GM19452 (cell line): Measurements from ENCODE around the gene PERM1.
"Not testable (repeated sequence)": the region's sequence is repeated elsewhere in the genome, so short reads cannot be mapped to it uniquely, and the experiment has no call there.

ENCODE experiments used
- ATAC-seq: cut with Tn5 transposase; IDR thresholded peaks from one replicate; pipeline ENCODE4 v1.9.1; 2021; ENCODE audit not compliant: unreplicated experiment

Gene PERM1

DNA sequence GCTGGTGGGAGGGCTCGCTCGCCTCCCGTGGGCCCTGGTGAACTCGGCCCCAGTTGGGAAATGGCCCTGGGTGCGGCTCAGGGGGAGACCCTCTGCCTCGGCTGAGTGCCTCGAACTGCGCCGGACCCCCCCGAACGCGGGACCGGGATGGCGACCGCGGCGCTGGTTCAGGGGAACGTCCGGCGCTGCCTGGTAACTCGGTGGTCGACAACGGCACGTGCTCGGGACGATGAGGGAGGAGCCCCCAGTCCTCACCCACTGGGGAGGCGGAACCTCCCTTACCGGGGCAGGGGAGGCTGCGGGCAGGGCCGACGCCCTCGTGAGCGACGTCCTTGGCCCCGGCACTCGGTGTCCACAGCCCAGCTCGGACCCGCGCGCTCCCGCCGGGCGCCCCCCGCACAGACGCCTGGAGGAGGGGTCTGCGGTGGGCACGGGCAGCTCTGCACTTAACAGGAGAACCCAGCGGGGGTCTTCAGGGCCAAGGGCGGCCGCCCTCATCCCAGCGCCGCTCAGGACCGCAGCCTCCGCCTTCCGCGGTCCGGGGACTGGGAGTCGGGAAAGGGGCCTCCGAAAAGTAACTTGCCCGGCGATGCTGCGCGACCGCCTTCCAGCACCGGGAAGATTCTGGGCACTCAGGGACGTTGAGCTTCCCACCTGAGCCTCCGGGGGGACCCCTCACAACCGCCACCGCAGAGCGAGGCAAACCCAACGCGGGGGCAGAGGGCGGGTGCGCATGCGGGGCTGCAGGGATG, 16.3 kb upstream of the PERM1 start:
- no peak for ATAC-seq

DNA sequence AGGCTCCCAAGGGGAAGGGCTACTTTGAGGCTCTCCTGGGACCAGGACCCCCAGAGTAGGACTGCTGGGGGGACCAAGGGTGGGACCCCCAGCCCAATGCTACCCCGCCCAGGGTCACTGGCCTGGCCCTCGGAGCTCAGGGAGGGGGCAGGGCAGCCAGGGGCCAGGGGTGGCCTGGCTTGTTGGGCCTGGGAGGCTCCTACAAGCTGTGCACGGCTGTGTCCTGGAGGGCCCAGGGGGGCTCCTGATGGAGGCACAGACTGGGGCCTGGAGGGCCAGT, 15.8 kb upstream of the PERM1 start:
- no peak for ATAC-seq

DNA sequence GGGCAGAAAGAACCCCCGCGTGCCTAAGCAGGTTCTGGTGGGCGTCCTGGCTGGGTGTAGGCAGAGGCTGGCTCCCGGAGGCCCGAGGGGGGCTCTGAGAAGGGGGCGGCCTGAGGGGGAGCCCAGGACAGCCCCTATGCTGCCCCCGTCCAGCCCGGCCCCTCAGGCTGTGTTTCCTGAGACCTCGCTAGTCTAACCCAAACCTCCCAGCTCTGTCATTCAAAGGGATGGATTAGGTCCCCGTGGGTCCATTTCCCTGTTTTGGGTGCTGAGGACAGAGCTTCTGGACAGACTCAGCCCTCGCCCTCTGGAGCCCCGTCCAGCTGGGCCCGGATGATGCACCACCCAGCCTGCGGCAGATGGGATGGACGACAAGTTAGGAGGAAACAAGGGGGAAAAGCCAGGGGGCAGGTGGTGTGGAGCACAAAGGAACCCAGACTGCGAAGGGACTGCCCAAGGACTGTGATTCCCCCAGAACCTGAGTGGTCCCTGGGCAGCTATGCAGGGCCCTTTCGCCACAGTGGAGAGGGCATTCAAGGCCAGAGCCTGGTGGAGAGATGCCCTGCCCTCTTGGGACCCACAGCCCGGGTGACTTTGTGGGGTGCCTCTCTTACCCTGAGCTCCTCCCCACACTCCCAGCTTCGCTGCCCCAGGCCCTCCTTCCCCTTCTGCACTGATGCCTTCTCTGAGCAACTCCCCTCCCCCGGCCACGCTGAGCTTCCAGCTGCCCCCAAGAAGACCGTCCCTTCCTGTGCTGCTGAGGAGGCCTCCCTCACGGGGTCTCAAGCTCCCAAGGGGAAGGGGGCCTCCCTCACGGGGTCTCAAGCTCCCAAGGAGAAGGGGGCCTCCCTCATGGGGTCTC, 15.2 kb upstream of the PERM1 start:
- no peak for ATAC-seq

DNA sequence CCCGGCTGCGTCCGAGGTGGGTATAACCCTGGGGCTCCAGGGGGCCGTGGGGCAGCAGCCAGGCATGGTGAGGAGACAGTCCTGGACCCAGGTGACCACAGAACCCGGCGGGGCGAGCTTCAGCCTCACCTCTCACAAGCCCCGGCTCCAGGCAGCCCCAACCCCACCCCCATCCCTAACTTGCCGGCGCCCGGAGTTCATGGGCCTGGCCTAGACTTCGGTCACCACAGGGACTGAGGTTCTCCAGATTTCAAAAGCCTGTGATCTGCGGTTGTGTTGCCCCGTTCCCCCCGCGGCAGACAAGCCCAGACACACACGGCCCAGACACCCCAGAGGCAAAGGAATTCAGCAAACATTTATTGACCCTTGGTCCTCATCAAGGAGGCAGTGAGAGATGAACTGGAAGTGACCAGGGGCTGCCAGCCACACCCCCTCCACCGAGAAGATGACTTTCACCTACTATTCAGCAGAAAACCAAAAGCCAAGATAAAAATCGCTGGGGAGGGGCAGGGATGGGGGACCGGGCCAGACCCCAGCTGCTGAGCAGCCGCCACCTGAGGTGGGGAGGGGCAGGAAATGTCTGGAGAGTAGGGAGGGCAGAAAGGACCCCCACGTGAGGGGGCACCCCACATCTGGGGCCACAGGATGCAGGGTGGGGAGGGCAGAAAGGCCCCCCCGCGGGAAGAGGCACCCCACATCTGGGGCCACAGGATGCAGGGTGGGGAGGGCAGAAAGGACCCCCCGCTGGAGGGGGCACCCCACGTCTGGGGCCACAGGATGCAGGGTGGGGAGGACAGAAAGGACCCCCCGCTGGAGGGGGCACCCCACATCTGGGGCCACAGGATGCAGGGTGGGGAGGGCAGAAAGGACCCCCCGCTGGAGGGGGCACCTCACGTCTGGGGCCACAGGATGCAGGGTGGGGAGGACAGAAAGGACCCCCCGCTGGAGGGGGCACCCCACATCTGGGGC, 14.1 kb upstream of the PERM1 start:
- ATAC-seq = no peak

DNA sequence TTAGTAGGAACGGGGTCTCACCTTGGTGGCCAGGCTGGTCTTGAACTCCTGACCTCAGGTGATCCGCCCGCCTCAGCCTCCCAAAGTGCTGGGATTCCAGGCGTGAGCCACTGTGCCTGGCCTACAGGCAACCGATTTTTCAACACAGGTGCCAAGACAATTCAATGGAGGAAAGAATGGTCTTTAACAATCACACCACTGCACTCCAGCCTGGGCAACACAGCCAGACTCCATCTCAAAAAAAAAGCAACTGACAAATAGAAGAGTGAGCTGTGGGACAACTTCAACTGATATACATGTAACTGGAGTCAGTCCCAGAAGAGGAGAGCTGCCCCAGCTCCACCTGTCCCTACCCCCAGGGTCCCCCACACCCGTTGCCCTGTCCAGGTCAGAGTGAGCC, 12.7 kb upstream of the PERM1 start:
- not testable (repeated sequence) for ATAC-seq

DNA sequence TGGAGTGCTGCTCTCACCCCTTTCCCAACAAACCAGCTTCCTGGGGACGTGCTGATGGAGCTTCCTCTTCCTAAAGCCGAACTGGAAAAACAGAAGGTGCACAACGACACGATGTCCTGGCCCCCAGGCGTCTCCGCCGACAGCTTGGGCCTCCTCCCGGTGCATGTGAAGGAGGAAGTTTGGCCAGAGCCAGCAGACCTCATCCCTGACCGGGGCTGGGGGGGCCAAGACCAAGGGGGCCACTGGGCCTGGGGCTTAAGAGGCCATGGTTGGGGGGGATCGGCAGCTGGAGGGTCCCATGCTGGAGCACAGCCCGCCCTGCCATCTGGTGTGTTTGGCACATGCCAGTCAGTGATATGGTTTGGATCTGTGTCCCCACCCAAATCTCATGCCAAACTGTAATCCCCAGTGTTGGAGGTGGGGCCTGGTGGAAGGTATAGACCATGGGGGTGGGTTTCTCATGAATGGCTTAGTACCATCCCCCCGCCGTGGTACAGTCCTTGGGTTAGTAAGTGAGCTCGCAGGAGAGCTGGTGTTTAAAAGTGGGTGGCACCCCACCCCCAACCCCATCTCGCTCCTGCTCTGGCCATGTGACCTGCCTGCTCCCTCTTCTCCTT, 11.6 kb upstream of the PERM1 start:
- no peak for ATAC-seq

DNA sequence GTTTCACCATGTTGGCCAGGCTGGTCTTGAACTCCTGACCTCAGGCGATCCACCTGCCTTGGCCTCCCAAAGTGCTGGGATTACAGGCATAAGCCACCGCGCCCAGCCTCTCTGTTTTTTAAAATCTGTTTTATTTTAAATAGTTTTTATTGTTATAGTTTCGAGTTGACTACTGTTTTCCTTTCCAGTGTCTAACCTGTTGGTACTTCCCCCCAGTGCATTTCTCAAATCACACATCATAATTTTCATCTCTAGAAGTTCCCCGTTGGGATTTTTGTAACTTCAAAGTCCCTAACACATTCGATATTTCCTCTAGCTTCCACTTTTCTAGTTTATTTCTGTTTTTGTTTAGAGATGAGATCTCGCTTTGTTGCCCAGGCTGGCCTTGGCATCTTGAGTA, 10.5 kb upstream of the PERM1 start:
- no peak for ATAC-seq

DNA sequence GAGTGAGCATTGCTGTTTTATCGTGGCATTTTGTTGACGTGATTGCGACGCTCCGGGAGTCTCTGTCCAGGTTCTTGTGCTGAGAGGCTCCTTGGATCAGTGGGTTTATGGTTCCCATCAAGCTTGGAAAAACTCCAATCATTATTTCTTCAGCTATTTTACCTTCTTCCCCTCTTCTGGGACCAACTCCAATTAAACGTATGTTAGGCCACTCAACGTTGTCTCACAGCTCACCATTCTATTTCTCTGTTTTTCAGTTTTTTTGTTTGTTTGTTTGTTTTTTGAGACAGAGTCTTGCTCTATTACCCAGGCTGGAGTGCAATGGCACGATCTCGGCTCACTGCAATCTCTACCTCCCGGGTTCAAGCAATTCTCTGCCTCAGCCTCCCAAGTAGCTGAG, 10.0 kb upstream of the PERM1 start:
- ATAC-seq = no peak

DNA sequence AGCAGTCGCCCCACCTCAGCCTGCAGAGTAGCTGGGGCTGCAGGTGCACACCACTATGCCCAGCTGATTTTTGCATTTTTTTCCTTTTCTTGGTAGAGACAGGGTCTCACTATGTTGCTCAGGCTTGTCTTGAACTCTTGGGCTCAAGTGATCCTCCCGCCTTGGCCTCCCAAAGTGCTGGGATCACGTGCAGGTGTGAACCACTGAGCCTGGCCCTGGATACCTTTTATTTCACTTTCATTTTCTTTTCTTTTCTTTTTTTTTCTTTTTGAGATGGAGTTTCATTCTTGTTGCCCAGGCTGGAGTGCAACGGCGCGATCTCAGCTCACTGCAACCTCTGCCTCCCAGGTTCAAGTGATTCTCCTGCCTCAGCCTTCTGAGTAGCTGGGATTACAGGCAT, 9.4 kb upstream of the PERM1 start:
- not testable (repeated sequence) for ATAC-seq

DNA sequence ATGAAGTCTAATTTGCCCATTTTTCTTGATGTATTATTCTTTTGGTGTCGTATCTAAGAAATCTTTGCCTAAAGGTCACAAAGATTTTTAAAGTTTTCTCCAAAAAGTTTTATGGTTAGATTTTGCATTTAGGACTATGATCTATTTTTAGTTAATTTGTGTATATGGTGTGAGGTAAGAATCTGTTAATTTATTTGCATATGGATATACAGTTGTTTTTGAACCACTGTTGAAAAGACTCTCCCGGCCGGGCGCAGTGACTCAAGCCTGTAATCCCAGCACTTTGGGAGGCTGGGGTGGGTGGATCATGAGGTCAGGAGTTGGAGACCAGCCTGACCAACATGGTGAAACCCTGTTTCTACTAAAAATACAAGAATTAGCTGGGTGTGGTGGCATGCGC, 6.2 kb upstream of the PERM1 start:
- ATAC-seq = not testable (repeated sequence)

DNA sequence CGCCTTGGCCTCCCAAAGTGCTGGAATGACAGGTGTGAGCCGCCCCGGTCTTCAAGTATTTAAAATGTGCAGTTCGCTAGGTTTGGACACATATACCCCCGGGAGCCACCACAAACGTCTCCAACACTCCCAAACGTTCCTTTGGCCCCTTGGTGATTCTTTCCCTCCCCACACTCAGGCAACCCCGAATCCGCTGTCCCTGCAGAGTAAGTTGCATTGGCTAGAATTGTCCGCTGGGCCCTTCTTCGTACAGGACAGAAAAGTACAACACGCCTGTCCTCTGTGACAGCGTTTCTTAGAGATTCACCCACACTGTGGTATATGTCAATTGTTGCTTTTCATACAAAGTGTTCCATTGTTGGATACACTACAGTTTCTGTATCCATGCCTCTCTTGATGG, 3.2 kb upstream of the PERM1 start:
- ATAC-seq = no peak

DNA sequence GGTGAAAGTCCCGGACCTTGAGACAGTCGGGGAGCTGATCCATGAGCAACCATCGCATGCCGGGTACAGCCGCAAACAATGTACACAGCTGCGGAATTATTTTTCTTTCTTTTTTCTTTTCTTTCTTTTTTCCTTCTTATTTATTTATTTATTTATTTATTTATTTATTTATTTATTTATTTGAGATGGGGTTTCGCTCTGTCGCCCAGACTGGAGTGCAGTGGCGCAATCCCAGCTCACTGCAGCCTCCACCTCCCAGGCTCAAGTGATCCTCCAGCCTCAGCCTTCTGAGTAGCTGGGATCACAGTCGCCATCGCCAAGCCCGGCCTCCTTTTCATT, 2.6 kb upstream of the PERM1 start:
- no peak for ATAC-seq

DNA sequence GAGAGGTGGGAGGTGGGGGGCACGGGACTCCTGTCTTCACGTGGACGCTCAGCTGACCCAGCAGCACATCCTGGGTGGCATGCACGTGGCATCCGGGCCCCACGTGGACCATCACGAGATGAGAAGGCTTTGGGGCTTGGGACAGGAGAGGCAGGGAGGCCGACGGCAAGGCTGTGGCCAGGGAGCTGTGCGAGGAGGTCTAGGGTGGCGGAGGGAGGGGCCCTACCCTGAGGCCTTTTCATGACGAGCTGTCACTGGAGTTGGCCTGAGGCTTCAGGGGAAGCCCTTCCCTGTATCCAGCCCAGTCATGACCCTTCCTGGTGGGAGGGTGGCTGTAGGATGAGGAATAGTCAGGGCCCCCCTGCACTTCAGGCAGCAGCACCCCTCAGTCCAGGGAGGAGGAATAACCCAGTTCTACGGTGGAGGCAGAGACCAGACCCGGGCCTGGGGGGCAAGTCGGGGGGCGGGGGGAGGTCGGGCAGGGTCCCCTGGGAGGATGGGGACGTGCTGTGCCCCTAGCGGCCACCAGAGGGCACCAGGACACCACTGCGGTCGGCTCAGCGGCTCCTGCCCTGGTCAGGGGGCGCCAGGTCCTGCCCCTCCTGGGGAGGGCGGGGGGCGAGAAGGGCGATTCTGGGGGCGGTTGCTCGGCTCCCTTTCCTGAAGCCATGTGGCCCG, 2.0 kb upstream of the PERM1 start:
- ATAC-seq = no peak

DNA sequence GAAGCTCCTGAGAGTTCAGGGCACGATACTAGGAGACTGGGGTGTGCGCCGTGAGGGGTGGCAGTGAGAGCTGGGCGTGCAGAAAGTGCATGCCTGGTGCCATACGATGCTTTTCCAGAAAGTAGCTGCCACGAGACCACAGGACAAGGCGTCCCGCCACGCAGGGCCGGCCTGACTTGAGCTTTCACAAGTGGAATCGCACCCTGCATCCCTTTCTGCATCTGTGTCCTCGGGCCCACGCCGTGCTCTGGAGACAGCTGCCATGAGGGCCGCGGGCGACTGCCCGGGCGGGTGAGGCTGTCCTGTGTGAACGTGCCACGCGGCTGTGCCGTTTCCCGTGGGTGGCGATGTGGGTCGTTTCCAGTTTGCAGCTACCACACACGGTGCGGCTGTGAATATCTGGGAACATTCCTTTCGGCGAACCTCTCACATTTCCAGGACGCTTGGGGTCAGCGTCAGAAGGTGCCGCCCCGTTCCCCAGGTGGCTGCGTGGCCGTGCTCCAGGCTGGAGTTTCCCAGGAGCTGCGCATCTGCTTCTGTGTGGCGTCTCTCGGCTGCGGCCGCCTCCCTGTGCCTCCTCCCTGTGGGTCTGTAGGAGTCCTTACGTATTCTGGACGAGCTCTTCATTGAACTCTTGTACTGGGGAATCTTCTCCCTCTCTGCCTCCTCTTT, 1.0 kb upstream of the PERM1 start:
- no peak for ATAC-seq

DNA sequence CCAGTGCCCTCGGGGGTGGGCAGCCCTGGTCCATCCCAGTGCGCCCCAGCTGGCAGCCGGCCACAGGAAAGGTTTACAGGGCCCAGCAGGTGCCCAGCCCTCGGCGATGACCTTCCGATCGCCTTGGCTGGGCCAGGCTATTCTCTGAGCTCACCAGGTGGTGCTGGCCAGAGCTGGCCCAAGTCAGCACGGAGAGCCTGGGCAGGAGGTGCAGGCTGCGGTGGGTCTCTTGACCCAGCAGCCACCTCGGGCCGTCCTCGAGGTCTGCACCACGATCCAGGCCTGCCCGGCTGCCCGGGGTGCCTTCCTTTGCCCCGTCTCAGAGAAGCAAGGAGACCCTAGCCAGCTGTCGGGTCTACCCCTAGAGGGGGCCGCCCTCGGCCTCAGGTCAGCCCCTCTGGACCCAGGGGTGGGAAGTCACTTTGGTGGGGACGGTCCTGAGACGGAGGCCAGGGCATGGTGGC, 370 bp downstream of the PERM1 start:
- no peak for ATAC-seq

DNA sequence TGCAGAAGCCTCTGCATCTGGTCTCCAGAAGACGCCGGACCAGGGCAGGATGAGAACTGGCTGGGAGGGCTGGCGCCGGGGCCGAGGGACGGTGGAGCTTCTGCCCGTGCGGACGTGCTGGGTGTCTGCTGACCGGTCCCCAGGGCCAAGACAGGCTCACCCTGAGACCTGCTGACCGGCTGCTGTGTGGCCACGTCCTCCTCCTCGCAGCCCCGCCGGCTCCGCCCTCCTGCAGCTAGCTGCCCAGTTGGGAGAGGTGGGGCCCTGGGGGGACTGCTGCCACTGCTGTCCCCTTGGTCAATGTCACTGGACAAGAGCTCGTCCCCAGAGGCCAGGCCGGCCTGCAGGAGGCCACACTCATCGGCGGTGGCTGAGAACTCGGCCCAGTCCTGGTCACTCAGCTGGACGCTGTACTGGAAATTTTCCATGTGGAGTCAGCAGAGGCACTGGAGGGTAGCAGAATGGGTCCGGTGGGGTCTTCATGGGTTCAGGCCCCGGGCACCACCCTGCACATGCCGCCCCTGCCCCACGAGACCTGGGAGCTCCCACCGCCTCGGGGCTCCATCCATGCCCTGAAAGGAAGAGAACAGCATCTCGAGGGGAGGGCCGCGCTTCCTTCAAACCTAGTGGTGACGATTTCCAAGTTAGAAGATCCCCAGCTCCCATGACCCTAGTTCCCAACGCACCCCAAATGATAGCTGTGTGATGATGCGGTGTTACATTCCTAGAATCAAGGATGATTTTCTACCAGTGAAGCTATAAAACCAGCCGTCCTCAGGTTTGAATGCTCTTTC, 1.1 kb downstream of the PERM1 start:
- ATAC-seq = no peak

DNA sequence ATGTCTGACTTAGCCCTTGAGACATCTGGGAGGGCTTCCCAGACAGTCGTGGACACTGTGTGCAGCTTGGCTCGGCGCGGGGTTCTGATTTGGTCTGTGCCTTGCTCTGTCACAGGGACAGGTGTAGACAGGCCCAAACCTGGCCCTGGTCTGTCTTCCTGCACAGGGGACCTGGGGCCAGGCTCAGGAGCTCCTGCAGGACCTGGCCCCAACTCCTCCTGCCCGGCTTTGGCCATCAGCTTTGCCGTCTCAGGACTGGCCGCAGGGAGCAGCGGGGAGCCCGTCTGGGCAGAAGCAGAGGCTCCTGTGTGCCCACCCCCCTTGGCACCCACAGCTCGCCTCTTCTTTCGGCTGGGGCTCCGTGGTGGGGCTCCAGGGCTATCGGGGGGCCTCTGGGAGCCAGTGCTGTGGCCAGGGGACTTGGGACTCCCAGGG, 1.7 kb downstream of the PERM1 start:
- ATAC-seq = no peak

DNA sequence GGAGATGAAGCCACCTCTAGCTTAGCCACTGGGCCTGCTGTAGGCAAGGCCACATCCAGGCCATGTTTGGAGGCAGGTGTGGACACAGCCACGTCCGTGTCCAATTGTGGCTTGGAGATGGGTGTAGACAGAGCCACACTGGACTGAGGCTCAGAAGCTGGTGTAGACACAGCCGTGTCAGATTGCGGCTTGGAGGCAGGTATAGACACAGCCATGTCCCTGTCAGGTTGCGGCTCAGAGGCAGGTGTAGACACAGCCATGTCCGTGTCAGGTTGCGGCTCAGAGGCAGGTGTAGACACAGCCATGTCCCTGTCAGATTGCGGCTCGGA, 2.2 kb downstream of the PERM1 start:
- ATAC-seq = no peak
